ENCODE data around the gene TP53I11. TPM values are rescaled to one million over a fixed set of nuclear protein-coding genes. Genes with fewer than 3 reads are reported as not detected.

The TP53I11 gene
- total and polyA plus RNA-seq, 2 donors (not counting 3 experiments of a cell fraction or from before 2014, with no cell fraction given) = 31.5 to 79.4 TPM

DNA sequence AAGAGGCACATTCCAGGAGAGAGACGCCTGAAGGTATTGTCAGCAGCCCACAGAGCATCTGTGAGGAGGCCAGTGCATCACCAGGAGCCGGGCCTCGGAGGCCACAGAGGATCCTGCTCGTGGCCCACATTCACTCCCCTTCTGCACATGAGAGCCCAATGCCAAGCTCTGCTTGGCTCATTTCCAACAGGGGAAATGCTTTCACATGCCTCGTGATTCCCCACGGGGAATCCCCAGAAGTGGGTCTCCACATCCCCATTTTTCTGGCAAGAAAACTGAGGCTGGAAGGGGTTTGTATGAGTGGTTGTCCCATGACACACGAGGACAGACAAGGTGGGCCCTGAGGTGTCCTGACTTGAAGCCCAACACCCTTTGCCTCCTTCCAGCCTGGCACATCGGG lies 34.4 kb downstream of the TP53I11 start:
- ChIA-PET CTCF (interaction anchor here (3.3 kb wide), 1 partner anchor 10 kb away, joined by 12 read pairs; no protein-coding TSS in a partner anchor), POLR2A (no interaction called here)
- no TSS peak for BruUV-seq (replicated peaks)
- DNase-seq (ENCODE audit: low read depth, low spot score) (no peak), FAIRE-seq (no peak)
- intact Hi-C loops (cut with micrococcal nuclease) = no loop called here
- Histone ChIP-seq H3K27ac (ENCODE audit: insufficient read depth, low read depth, low read length) (no peak overlapping the region), H3K36me3 (ENCODE audit: control insufficient read depth in 2 of 2, extremely low read depth in 1 of 2, insufficient read depth in 2 of 2, low read length in 2 of 2) (peaks cover 0 to 12% of the 10 kb centered on the region in 2 experiments), H3K9me3 (replicated peaks; ENCODE audit: control insufficient read depth, insufficient read depth, low read length) (no peaks in the 10 kb centered on the region), H2AFZ (ENCODE audit: low read depth, low read length) (no peak overlapping the region), H3K9ac (replicated peaks; ENCODE audit: extremely low read depth, insufficient read depth, low read length) (no peak overlapping the region), H3K4me2 (ENCODE audit: insufficient read depth, low read length) (no peak overlapping the region), H4K20me1 (replicated peaks; ENCODE audit: control insufficient read depth, extremely low read depth, insufficient read depth, low read length) (no peaks in the 10 kb centered on the region), H3K27me3 (ENCODE audit: control insufficient read depth in 2 of 2, insufficient read depth in 2 of 2, low read length in 2 of 2) (no peaks in the 10 kb centered on the region), H3K9me1 (replicated peaks; ENCODE audit: control insufficient read depth, extremely low read depth, insufficient read depth, low read length) (no peaks in the 10 kb centered on the region), H3K4me1 (ENCODE audit: control insufficient read depth, extremely low read depth, insufficient read depth, low read length) (peaks cover 2% of the 10 kb centered on the region), H3K79me2 (ENCODE audit: control insufficient read depth, insufficient read depth, low read length) (no peaks in the 10 kb centered on the region), H3K4me3 (replicated peaks in 1 of 3; ENCODE audit: insufficient read depth in 1 of 3, low read depth in 1 of 3, low read length in 3 of 3) (no peak overlapping the region)
- dilution Hi-C loops (cut with MboI; ENCODE audit: extremely low pct_ligation_motif_present, low sequenced_read_pairs) = no loop called here
- no peak for TF ChIP-seq MAX (IDR thresholded peaks at IDR 0.05; ENCODE audit: insufficient read depth, insufficient read length)
- no peak for TF ChIP-seq JUN (IDR thresholded peaks at IDR 0.05; ENCODE audit: borderline replicate concordance, insufficient read depth, insufficient read length, low read depth)
- TF ChIP-seq MYC (IDR thresholded peaks at IDR 0.05; ENCODE audit: low read depth, low read length) = no peak
- TF ChIP-seq POLR2A (IDR thresholded peaks at IDR 0.05; ENCODE audit: low read depth, low read length) = no peak
- TF ChIP-seq GATA2 (IDR thresholded peaks at IDR 0.05; ENCODE audit: insufficient read depth, insufficient read length, low read depth, low read length) = no peak
- TF ChIP-seq, protein P1, sequence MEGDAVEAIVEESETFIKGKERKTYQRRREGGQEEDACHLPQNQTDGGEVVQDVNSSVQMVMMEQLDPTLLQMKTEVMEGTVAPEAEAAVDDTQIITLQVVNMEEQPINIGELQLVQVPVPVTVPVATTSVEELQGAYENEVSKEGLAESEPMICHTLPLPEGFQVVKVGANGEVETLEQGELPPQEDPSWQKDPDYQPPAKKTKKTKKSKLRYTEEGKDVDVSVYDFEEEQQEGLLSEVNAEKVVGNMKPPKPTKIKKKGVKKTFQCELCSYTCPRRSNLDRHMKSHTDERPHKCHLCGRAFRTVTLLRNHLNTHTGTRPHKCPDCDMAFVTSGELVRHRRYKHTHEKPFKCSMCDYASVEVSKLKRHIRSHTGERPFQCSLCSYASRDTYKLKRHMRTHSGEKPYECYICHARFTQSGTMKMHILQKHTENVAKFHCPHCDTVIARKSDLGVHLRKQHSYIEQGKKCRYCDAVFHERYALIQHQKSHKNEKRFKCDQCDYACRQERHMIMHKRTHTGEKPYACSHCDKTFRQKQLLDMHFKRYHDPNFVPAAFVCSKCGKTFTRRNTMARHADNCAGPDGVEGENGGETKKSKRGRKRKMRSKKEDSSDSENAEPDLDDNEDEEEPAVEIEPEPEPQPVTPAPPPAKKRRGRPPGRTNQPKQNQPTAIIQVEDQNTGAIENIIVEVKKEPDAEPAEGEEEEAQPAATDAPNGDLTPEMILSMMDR (IDR thresholded peaks at IDR 0.05; ENCODE audit: extremely low read depth in 1 of 2, insufficient read depth in 1 of 2, low read depth in 1 of 2, low read length in 2 of 2) = no peak
- no peak for TF ChIP-seq EZH2 (IDR thresholded peaks at IDR 0.05; ENCODE audit: borderline replicate concordance, low read depth, low read length, severe bottlenecking)
- no peak for TF ChIP-seq FOS (IDR thresholded peaks at IDR 0.05; ENCODE audit: borderline replicate concordance, insufficient read depth, low read length)

All from endothelial cell of umbilical vein (primary cell).